PC-9 (cell line): ENCODE measurements around the gene CLTB.

ENCODE experiments used
- EZH2 ChIP-seq: fragments of 200-600 bp; sonication (generic); IDR thresholded peaks from 2 replicates; pipeline ENCODE4 v1.8.0; 2017; ENCODE audit warnings: antibody characterized with exemption, low read depth
- TF ChIP-seq, protein P1 (sequence below): fragments of 200-600 bp; sonication (generic); conservative IDR thresholded peaks from 2 replicates; pipeline ENCODE4 v1.6.1; 2017; ENCODE audit warnings: mixed run types, antibody characterized with exemption, mild to moderate bottlenecking, moderate library complexity

- no peak for TF ChIP-seq EZH2
- TF ChIP-seq, protein P1, sequence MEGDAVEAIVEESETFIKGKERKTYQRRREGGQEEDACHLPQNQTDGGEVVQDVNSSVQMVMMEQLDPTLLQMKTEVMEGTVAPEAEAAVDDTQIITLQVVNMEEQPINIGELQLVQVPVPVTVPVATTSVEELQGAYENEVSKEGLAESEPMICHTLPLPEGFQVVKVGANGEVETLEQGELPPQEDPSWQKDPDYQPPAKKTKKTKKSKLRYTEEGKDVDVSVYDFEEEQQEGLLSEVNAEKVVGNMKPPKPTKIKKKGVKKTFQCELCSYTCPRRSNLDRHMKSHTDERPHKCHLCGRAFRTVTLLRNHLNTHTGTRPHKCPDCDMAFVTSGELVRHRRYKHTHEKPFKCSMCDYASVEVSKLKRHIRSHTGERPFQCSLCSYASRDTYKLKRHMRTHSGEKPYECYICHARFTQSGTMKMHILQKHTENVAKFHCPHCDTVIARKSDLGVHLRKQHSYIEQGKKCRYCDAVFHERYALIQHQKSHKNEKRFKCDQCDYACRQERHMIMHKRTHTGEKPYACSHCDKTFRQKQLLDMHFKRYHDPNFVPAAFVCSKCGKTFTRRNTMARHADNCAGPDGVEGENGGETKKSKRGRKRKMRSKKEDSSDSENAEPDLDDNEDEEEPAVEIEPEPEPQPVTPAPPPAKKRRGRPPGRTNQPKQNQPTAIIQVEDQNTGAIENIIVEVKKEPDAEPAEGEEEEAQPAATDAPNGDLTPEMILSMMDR = no peak
Observed at GRCh38 chr5:176425138-176425537, 8.8 kb upstream of the CLTB start.
